ENCODE results near the gene NME8.

GRCh38 chr7:37933018-37933566, 84.7 kb downstream of the NME8 start:
- TF ChIP-seq CTCF (IDR thresholded peaks at IDR 0.05), result no peak
- no peak for TF ChIP-seq POLR2A (IDR thresholded peaks at IDR 0.05)

All from uterus (tissue), 2 donors.